Body of pancreas (tissue), 4 donors: ENCODE data around the gene LINS1. TPM values are rescaled to one million over a fixed set of nuclear protein-coding genes. Genes with fewer than 3 reads are reported as not detected.

Experiments
- ATAC-seq: fragments of 150-250 bp; one replicate; pipeline ENCODE4 v1.9.1; 2016
- DNase-seq, 4 donors: peaks; one replicate each; pipeline ENCODE4 v3.0.0-alpha.2; 2019
- H3K27ac ChIP-seq, 4 donors: fragments of 200-600 bp; sonication (generic); 1 replicate in 3 of 4; 2 replicates in 1 of 4; pipeline versions ENCODE4 v1.5.1 to v1.6.1; 2016 to 2019; ENCODE audit warnings: mild to moderate bottlenecking in 1 of 4, mixed read lengths in 1 of 4, moderate library complexity in 1 of 4
- H3K27me3 ChIP-seq, 2 donors: fragments of 200-600 bp; sonication (generic); one replicate each; pipeline ENCODE4 v1.6.0; 2016; ENCODE audit warnings: mild to moderate bottlenecking in 1 of 2
- H3K36me3 ChIP-seq, 2 donors: fragments of 200-600 bp; sonication (generic); replicated peaks in 1 of 2; 2 replicates each; pipeline ENCODE4 v1.5.1; 2016; ENCODE audit warnings: low read depth in 2 of 2; ENCODE audit not compliant: insufficient read depth in 1 of 2
- H3K4me1 ChIP-seq: fragments of 200-600 bp; sonication (generic); one replicate; pipeline ENCODE4 v1.6.0; 2016
- H3K4me3 ChIP-seq, 2 donors: fragments of 200-600 bp; sonication (generic); 1 replicate in 1 of 2; 2 replicates in 1 of 2; pipeline ENCODE4 v1.5.1; 2016 to 2019
- H3K9me3 ChIP-seq, 3 donors: fragments of 200-600 bp; sonication (generic); 1 replicate in 2 of 3; 2 replicates in 1 of 3; pipeline ENCODE4 v1.5.1; 2016
- CTCF ChIP-seq, 7 experiments: fragments of 450-650 bp in 4 of 7; fragments of 200-600 bp in 3 of 7; sonication (generic) in 3 of 7; IDR thresholded peaks; one replicate each; pipeline ENCODE4 v1.5.1; 2016 to 2019; ENCODE audit warnings: antibody characterized with exemption in 7 of 7
- POLR2A ChIP-seq, 3 donors: fragments of 450-650 bp; IDR thresholded peaks; one replicate each; pipeline ENCODE4 v1.6.1; 2016; ENCODE audit warnings: antibody characterized with exemption in 3 of 3, mild to moderate bottlenecking in 2 of 3
- WGBS, 2 donors: methylation state at CpG; one replicate each; pipeline ENCODE4 v1.1.5; 2017; 5-methylcytosine and 5-hydroxymethylcytosine counted together
- intact Hi-C: fragments of 100-400 bp; cut with DNase I; formaldehyde crosslinking; loops from one replicate; pipeline ENCODE4 v1.15.1; 2023
- total RNA-seq, 2 donors: library from RNA; depleted of rRNA; stranded (reverse); fragments of >200 nt; gene quantifications; one replicate each; pipeline ENCODE4 v1.1.0, GENCODE V29; 2016

Gene LINS1
- total RNA-seq, 2 donors from 2014 or later: 7.0 to 18.1 TPM

GRCh38 chr15:100645671-100646070, 43.7 kb upstream of the LINS1 start:
- H3K4me1 ChIP-seq: no peaks in the 10 kb centered on the region
- TF ChIP-seq POLR2A (IDR thresholded peaks at IDR 0.05) (no peak), CTCF (IDR thresholded peaks at IDR 0.05) (no peak)
- WGBS, 2 donors: 72 to 84% methylated on average over 5 of the region's 5 CpGs
- no peak overlapping the region for H3K4me3 ChIP-seq
- no peaks in the 10 kb centered on the region for H3K36me3 ChIP-seq
- no peak overlapping the region for H3K27ac ChIP-seq
- intact Hi-C loops: no loop called here
- no peak for DNase-seq
- H3K9me3 ChIP-seq: no peaks in the 10 kb centered on the region
- no peaks in the 10 kb centered on the region for H3K27me3 ChIP-seq
- ATAC-seq: no peak

DNA sequence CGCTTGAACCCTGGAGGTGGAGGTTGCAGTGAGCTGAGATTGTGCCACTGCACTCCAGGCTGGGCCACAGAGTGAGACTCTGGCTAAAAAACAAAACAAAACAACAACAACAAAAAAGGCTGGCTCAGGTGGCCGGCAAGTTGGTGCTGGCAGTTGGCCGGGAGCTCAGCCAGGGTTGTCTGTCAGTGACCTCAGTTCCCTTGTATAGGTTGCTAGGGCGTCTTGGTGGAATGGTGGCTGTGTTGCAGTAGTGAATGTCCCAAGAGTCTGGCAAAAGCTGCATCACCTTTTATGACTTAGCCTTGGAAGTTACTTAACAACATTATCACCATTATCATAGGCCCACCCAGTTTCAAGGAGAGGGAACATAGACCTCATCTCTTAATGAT, 41.0 kb upstream of the LINS1 start:
- H3K4me1 ChIP-seq: no peaks in the 10 kb centered on the region
- no peak for ATAC-seq
- H3K27ac ChIP-seq: no peak overlapping the region
- no peaks in the 10 kb centered on the region for H3K27me3 ChIP-seq
- H3K9me3 ChIP-seq: no peaks in the 10 kb centered on the region
- intact Hi-C loops: no loop called here
- H3K4me3 ChIP-seq: no peak overlapping the region
- 85 to 95% methylated on average over 4 of the region's 4 CpGs for WGBS, 2 donors
- no peak for TF ChIP-seq CTCF (IDR thresholded peaks at IDR 0.05)
- no peak for TF ChIP-seq POLR2A (IDR thresholded peaks at IDR 0.05)
- no peaks in the 10 kb centered on the region for H3K36me3 ChIP-seq
- no peak for DNase-seq

DNA sequence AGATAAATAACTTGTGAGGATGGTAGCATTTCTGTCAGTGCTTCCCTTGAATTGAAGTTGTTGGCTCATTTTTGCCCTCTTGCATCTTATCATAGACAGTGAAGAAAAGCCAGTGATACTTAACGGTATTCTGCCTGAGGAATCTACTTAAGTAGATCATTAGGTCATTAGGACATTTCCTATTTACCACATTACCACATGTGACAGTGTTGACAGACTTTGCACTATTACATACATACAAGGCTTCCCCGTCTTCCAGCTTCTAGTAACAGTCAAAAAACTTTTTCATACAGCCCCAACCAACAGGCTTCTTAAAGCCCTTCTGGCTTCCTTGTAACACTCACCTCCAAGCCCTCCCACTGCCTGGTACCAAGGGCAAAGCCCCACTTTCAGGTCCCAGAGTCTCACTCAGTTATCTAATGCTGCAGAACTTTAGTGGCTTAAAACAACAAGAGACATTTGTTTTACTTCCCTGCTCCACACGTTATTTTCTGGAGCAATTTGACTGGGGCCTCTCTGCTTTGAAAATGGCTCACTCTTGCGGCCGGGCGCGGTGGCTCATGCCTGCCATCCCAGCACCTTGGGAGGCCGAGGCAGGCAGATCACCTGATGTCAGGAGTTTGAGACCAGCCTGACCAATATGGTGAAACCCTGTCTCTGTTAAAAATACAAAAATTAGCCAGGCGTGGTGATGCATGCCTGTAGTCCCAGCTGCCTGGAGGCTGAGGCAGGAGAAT, 40.4 kb upstream of the LINS1 start:
- H3K4me1 ChIP-seq: no peaks in the 10 kb centered on the region
- WGBS, 2 donors: 82 to 87% methylated on average over 9 of the region's 9 CpGs
- H3K4me3 ChIP-seq: no peak overlapping the region
- H3K27me3 ChIP-seq: no peaks in the 10 kb centered on the region
- no peak for TF ChIP-seq POLR2A (IDR thresholded peaks at IDR 0.05)
- TF ChIP-seq CTCF (IDR thresholded peaks at IDR 0.05): no peak
- no peaks in the 10 kb centered on the region for H3K36me3 ChIP-seq
- no peak for DNase-seq
- intact Hi-C loops: no loop called here
- ATAC-seq: no peak
- H3K27ac ChIP-seq: no peak overlapping the region
- H3K9me3 ChIP-seq: no peaks in the 10 kb centered on the region

DNA sequence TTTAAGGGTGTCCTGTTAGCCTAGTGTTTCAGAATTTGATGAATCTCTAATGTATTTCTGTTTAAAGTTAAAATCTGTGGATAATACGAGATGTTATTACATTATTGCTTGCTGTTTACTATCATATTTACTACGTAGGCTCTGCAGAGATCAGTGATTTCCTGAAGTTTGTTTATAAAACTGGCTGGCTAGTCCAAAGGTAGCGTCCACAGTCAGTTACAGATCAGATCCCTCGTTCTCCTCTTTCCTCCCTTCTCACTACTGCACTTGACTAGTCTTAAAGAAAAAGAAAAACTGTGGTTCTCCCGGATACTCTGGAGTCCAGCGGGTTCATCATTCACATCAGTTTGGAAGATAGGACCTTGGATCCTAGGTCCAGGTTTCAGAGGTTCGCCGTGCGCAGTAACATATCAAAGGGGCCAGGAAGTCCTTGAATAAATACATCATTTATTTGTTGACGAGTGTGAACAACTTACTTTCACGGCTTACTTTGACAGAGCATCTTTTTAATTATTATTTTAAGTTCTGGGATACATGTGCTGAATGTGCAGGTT, 36.3 kb upstream of the LINS1 start:
- intact Hi-C loops: loop anchor here (10.0 kb wide), 1 partner anchor 227 kb away; no protein-coding TSS in a partner anchor
- Histone ChIP-seq H3K27ac (no peak overlapping the region), H3K27me3 (no peaks in the 10 kb centered on the region), H3K4me1 (no peaks in the 10 kb centered on the region), H3K9me3 (no peaks in the 10 kb centered on the region), H3K4me3 (no peak overlapping the region), H3K36me3 (no peaks in the 10 kb centered on the region)
- WGBS, 2 donors: 90 to 91% methylated on average over 11 of the region's 11 CpGs
- ATAC-seq: no peak
- no peak for DNase-seq
- TF ChIP-seq CTCF (IDR thresholded peaks at IDR 0.05) (no peak), POLR2A (IDR thresholded peaks at IDR 0.05) (no peak)
